Measurements from ENCODE around the gene RMND1.

The RMND1 gene, protein sequence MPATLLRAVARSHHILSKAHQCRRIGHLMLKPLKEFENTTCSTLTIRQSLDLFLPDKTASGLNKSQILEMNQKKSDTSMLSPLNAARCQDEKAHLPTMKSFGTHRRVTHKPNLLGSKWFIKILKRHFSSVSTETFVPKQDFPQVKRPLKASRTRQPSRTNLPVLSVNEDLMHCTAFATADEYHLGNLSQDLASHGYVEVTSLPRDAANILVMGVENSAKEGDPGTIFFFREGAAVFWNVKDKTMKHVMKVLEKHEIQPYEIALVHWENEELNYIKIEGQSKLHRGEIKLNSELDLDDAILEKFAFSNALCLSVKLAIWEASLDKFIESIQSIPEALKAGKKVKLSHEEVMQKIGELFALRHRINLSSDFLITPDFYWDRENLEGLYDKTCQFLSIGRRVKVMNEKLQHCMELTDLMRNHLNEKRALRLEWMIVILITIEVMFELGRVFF

DNA sequence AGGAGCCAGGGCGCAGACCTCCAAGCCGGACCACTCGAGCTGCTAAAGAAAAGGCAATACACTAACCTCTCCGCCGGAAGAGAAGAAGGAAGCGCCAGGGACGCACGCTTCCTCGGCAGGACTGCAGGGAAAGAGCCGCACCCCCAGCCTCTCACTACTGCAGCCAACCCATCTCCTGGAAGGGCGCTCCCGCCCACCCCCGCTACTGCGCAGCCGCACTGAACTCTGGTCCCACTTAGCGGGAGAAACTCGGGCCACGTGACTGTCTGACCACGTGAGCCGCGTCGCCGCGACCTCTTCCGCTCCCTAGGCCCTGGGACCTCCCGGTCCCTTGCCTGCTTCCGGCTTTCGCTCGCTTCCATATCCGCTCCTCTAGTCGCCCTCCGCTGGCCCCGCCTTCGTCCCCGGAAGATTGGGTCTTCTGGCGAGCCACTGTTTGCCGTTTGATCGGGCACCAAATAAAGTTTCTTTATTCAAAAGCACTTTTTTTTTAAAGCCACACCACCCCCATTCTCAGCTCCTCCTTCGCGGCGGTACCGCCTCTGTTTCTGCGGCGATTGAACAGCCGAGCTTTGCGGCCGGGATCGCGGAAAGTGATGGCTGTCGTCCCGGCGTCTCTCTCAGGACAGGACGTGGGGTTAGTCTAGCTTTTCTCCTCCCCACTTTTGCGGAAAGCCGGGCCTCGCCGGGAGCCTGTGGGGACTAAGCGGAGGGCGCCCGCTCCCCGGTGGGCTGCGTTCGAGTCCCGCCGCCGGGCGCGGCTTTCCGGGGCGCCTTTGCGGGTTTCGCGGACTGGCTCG is at the start of gene RMND1:
Gene RMND1 (minus strand): TSS at position 177 of the 800 bp plus-strand sequence. CDS start 6,315 bp downstream, outside the sequence.
- Histone ChIP-seq H2AFZ (ENCODE audit: low read depth, low read length) (peak within 1 kb of the TSS; percentile 79), H3K9me3 (ENCODE audit: insufficient read depth, low read length) (no peaks in the 10 kb centered on the region), H3K27ac (ENCODE audit: low read length) (peak within 1 kb of the TSS; percentile 73), H3K27me3 (ENCODE audit: low read depth, low read length) (no peaks in the 10 kb centered on the region), H4K20me1 (ENCODE audit: insufficient read depth, low read length) (no peaks in the 10 kb centered on the region), H3K79me2 (ENCODE audit: low read length) (peaks cover 24% of the 10 kb centered on the region), H3K9ac (ENCODE audit: low read length) (peak within 1 kb of the TSS; percentile 88), H3K4me2 (ENCODE audit: low read length) (peak within 1 kb of the TSS; percentile 97), H3K4me3 (ENCODE audit: low read length) (peak within 1 kb of the TSS; percentile 94), H3K36me3 (replicated peaks; ENCODE audit: low read depth, low read length) (no peaks in the 10 kb centered on the region), H3K4me1 (ENCODE audit: low read length) (peaks cover 9% of the 10 kb centered on the region)
- TF ChIP-seq, protein P1, sequence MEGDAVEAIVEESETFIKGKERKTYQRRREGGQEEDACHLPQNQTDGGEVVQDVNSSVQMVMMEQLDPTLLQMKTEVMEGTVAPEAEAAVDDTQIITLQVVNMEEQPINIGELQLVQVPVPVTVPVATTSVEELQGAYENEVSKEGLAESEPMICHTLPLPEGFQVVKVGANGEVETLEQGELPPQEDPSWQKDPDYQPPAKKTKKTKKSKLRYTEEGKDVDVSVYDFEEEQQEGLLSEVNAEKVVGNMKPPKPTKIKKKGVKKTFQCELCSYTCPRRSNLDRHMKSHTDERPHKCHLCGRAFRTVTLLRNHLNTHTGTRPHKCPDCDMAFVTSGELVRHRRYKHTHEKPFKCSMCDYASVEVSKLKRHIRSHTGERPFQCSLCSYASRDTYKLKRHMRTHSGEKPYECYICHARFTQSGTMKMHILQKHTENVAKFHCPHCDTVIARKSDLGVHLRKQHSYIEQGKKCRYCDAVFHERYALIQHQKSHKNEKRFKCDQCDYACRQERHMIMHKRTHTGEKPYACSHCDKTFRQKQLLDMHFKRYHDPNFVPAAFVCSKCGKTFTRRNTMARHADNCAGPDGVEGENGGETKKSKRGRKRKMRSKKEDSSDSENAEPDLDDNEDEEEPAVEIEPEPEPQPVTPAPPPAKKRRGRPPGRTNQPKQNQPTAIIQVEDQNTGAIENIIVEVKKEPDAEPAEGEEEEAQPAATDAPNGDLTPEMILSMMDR (IDR thresholded peaks at IDR 0.05; ENCODE audit: low read depth, low read length), result no peak
- TF ChIP-seq EZH2phosphoT487 (IDR thresholded peaks at IDR 0.05; ENCODE audit: low read depth), result no peak

DNA sequence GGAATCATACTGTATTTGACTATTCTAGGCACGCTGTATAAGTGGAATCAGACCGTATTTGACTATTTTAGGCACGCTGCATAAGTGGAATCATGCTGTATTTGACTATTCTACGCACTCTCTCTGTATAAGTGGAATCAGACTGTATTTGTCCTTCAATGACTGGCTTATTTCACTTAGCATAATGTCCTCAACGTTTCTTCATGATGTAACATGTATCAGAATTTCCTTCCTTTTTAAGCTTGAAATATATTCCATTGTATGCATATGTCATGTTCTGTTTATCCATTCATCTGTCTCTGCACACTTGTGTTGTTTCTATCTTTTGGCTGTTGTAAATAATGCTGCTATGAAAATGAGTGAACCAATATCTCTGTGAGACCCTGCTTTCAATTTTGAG is 47.6 kb upstream of the RMND1 start:
- H4K20me1 ChIP-seq (ENCODE audit: insufficient read depth, low read length), result no peaks in the 10 kb centered on the region
- H2AFZ ChIP-seq (ENCODE audit: low read depth, low read length), result no peak overlapping the region
- TF ChIP-seq, protein P1 (IDR thresholded peaks at IDR 0.05; ENCODE audit: low read depth, low read length), result no peak
- no peak for TF ChIP-seq EZH2phosphoT487 (IDR thresholded peaks at IDR 0.05; ENCODE audit: low read depth)
- no peak overlapping the region for H3K27ac ChIP-seq (ENCODE audit: low read length)
- H3K36me3 ChIP-seq (replicated peaks; ENCODE audit: low read depth, low read length), result no peaks in the 10 kb centered on the region
- H3K79me2 ChIP-seq (ENCODE audit: low read length), result no peaks in the 10 kb centered on the region
- no peak overlapping the region for H3K4me3 ChIP-seq (ENCODE audit: low read length)
- peaks cover 12% of the 10 kb centered on the region for H3K27me3 ChIP-seq (ENCODE audit: low read depth, low read length)
- no peak overlapping the region for H3K9ac ChIP-seq (ENCODE audit: low read length)
- peaks cover 7% of the 10 kb centered on the region for H3K4me1 ChIP-seq (ENCODE audit: low read length)
- no peaks in the 10 kb centered on the region for H3K9me3 ChIP-seq (ENCODE audit: insufficient read depth, low read length)
- no peak overlapping the region for H3K4me2 ChIP-seq (ENCODE audit: low read length)

DNA sequence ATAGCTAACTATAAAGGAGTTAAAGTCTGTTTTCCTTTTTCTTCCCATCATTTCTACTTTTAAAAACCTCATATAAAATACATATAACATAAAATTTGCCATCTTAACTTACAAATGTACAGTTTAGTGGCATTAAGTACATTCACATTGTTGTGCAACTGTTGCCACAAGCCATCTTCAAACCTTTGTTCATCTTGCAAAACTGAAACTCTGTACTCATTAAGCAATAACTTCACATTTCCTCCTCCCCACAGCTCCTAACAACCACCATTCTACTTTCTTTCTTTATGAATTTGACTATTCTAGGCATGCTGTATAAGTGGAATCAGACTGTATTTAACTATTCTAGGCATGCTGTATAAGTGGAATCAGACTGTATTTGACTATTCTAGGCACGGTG is 46.4 kb upstream of the RMND1 start:
- Histone ChIP-seq H4K20me1 (ENCODE audit: insufficient read depth, low read length) (no peaks in the 10 kb centered on the region), H3K9me3 (ENCODE audit: insufficient read depth, low read length) (no peaks in the 10 kb centered on the region), H3K27me3 (ENCODE audit: low read depth, low read length) (peaks cover 12% of the 10 kb centered on the region), H3K4me3 (ENCODE audit: low read length) (no peak overlapping the region), H2AFZ (ENCODE audit: low read depth, low read length) (no peak overlapping the region), H3K4me2 (ENCODE audit: low read length) (no peak overlapping the region; the same call in 1 of the 2 replicates), H3K36me3 (replicated peaks; ENCODE audit: low read depth, low read length) (no peaks in the 10 kb centered on the region), H3K4me1 (ENCODE audit: low read length) (peaks cover 7% of the 10 kb centered on the region), H3K79me2 (ENCODE audit: low read length) (no peaks in the 10 kb centered on the region), H3K27ac (ENCODE audit: low read length) (no peak overlapping the region), H3K9ac (ENCODE audit: low read length) (no peak overlapping the region)
- TF ChIP-seq, protein P1 (IDR thresholded peaks at IDR 0.05; ENCODE audit: low read depth, low read length), result no peak
- TF ChIP-seq EZH2phosphoT487 (IDR thresholded peaks at IDR 0.05; ENCODE audit: low read depth), result no peak

DNA sequence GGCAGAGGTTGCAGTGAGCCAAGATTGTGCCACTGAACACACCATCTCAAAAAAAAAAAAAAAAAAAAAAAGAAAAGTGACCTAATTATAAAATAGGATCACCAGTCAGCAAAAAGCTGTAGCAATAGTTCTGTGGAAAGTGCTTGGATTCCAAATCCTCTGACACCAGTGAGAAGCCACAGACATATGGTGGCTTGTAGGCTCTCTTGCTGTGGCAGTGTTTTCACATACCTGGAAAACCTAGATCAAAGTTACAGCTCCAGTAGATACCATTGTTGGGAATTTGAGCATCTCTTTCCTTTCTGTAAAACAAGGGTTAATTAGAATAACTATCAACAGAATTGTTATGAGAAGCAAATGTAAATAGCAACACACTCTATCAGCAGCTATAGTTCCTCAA is 46.0 kb upstream of the RMND1 start:
- Histone ChIP-seq H3K9me3 (ENCODE audit: insufficient read depth, low read length) (no peaks in the 10 kb centered on the region), H3K9ac (ENCODE audit: low read length) (no peak overlapping the region), H2AFZ (ENCODE audit: low read depth, low read length) (no peak overlapping the region), H3K27me3 (ENCODE audit: low read depth, low read length) (peaks cover 12% of the 10 kb centered on the region), H3K4me3 (ENCODE audit: low read length) (no peak overlapping the region), H3K4me2 (ENCODE audit: low read length) (no peak overlapping the region), H3K79me2 (ENCODE audit: low read length) (no peaks in the 10 kb centered on the region), H3K36me3 (replicated peaks; ENCODE audit: low read depth, low read length) (no peaks in the 10 kb centered on the region), H3K27ac (ENCODE audit: low read length) (no peak overlapping the region), H4K20me1 (ENCODE audit: insufficient read depth, low read length) (no peaks in the 10 kb centered on the region), H3K4me1 (ENCODE audit: low read length) (peaks cover 7% of the 10 kb centered on the region)
- TF ChIP-seq, protein P1 (IDR thresholded peaks at IDR 0.05; ENCODE audit: low read depth, low read length), result no peak
- TF ChIP-seq EZH2phosphoT487 (IDR thresholded peaks at IDR 0.05; ENCODE audit: low read depth), result no peak
